GM12878 (cell line): ENCODE results near the gene CREG1. TPM values are rescaled to one million over a fixed set of nuclear protein-coding genes. Genes with fewer than 3 reads are reported as not detected.

Experiments
- ATAC-seq: fragments of 200-7000 bp; cut with Tn5 transposase; 3 replicates; pipeline ENCODE4 v1.9.1; 2020; ENCODE audit warnings: mild to moderate bottlenecking, moderate library complexity
- BruUV-seq: library from RNA; stranded (reverse); fragments of 400-500 nt; replicated peaks from 2 replicates; lab custom pipeline; 2021; lab: Mats Ljungman, UMichigan
- CTCF ChIA-PET: fragments of 300-600 bp; sonication (Branson Sonifier 250); formaldehyde crosslinking; extraction: SDS; loops from one replicate; lab custom pipeline; 2021; ENCODE audit warnings: inconsistent platforms; lab: Yijun Ruan, JAX
- POLR2A ChIA-PET: fragments of 350-600 bp; formaldehyde crosslinking; extraction: SDS; loops from one replicate; lab custom pipeline; 2021; ENCODE audit warnings: inconsistent platforms; lab: Charles Lee
- RAD21 ChIA-PET: fragments of 300-600 bp; sonication (Branson Sonifier 250); formaldehyde crosslinking; loops from one replicate; lab custom pipeline; 2023; ENCODE audit warnings: antibody characterized with exemption; ENCODE audit not compliant: unreplicated experiment; lab: Charles Lee
- SMC1A ChIA-PET: fragments of 300-600 bp; sonication (Branson Sonifier 250); formaldehyde crosslinking; loops from one replicate; lab custom pipeline; 2023; ENCODE audit not compliant: unreplicated experiment, uncharacterized antibody; lab: Charles Lee
- DNase-seq: peaks from one replicate; pipeline ENCODE4 v3.0.0-alpha.2; 2011; ENCODE audit warnings: low read depth, low spot score
- FAIRE-seq: peaks from 3 replicates; lab custom pipeline; 2011; peaks lifted over from hg19 to GRCh38; lab: Jason Lieb, UNC
- H2AFZ ChIP-seq: 2 replicates; pipeline ENCODE4 v1.6.0; 2011; ENCODE audit warnings: low read depth, low read length, control low read depth; ENCODE audit not compliant: control insufficient read depth
- H3K27ac ChIP-seq: 2 replicates; pipeline ENCODE4 v1.5.1; 2011; ENCODE audit warnings: control low read depth; ENCODE audit not compliant: control insufficient read depth, insufficient read depth
- H3K27me3 ChIP-seq, 2 experiments: replicated peaks in 1 of 2; 2 replicates each; pipeline versions ENCODE4 v1.6.0 to v1.6.1; 2011; ENCODE audit warnings: low read length in 1 of 2; ENCODE audit not compliant: control insufficient read depth in 2 of 2, insufficient read depth in 2 of 2
- H3K36me3 ChIP-seq, 2 experiments: 2 replicates each; pipeline ENCODE4 v1.5.1; 2011; ENCODE audit warnings: low read length in 1 of 2; ENCODE audit not compliant: control insufficient read depth in 2 of 2, insufficient read depth in 2 of 2
- H3K4me1 ChIP-seq: 2 replicates; pipeline ENCODE4 v1.6.1; 2011; ENCODE audit warnings: mild to moderate bottlenecking, low read length, moderate library complexity, mixed read lengths; ENCODE audit not compliant: control insufficient read depth, insufficient read depth
- H3K4me2 ChIP-seq: 2 replicates; pipeline ENCODE4 v1.6.0; 2011; ENCODE audit warnings: control low read depth; ENCODE audit not compliant: control insufficient read depth, insufficient read depth
- H3K4me3 ChIP-seq: fragments of 200-600 bp; sonication (generic); 2 replicates; pipeline ENCODE4 v1.5.1; 2016
- H3K79me2 ChIP-seq: 2 replicates; pipeline ENCODE4 v1.6.0; 2011; ENCODE audit warnings: low read length; ENCODE audit not compliant: control insufficient read depth, insufficient read depth
- H3K9ac ChIP-seq: 2 replicates; pipeline ENCODE4 v1.8.0; 2011; ENCODE audit warnings: low read length, control low read depth, mixed read lengths; ENCODE audit not compliant: control insufficient read depth, insufficient read depth
- H3K9me3 ChIP-seq: replicated peaks from 3 replicates; pipeline ENCODE4 v1.5.1; 2011; ENCODE audit warnings: mild to moderate bottlenecking, low read length; ENCODE audit not compliant: control insufficient read depth, insufficient read depth
- H4K20me1 ChIP-seq: 2 replicates; pipeline ENCODE4 v1.6.0; 2011; ENCODE audit not compliant: control insufficient read depth, insufficient read depth
- ATF7 ChIP-seq: fragments of 450-650 bp; IDR thresholded peaks from 2 replicates; pipeline ENCODE4 v1.6.1; 2016; ENCODE audit warnings: low read depth, mild to moderate bottlenecking
- SKIL ChIP-seq: fragments of 450-650 bp; IDR thresholded peaks from 2 replicates; pipeline ENCODE4 v1.6.1; 2017; ENCODE audit warnings: mild to moderate bottlenecking, low read depth, inconsistent platforms; ENCODE audit not compliant: poor library complexity, severe bottlenecking
- SPI1 ChIP-seq: IDR thresholded peaks from 2 replicates; pipeline ENCODE4 v1.6.1; 2011; ENCODE audit warnings: low read depth, mild to moderate bottlenecking, low read length, moderate library complexity, borderline replicate concordance; ENCODE audit not compliant: insufficient read depth
- WGBS: methylation state at CpG from one replicate; pipeline ENCODE4 v1.1.6; 2016; ENCODE audit warnings: low lambda C conversion rate; ENCODE audit not compliant: insufficient replicate concordance, insufficient coverage; ENCODE audit errors: missing lambda C conversion rate; 5-methylcytosine and 5-hydroxymethylcytosine counted together
- in situ Hi-C: fragments of 300-500 bp; cut with MboI; formaldehyde crosslinking; loops from 9 replicates; pipeline ENCODE4 v1.14.3; 2018; ENCODE audit warnings: mixed read lengths
- intact Hi-C: fragments of 100-400 bp; cut with micrococcal nuclease; formaldehyde crosslinking; loops from one replicate; pipeline ENCODE4 v1.14.2; 2022; ENCODE audit not compliant: unreplicated experiment
- polyA plus RNA-seq, 11 experiments: library from polyadenylated mRNA; depleted of rRNA in 4 of 11; unstranded in 6 of 11; stranded (reverse) in 5 of 11; fragments of >200 nt; fragmentation: Nextera tagmentation in 4 of 11; fragmentation: Illumina TruSeq in 1 of 11; extraction: Ambion mirVana in 4 of 11; extraction: Trizol in 1 of 11; gene quantifications; 1 replicate in 1 of 11; 2 replicates in 10 of 11; pipeline versions ENCODE4 v1.2.1 to v1.2.3, GENCODE V29; 2011 to 2016; ENCODE audit warnings: inconsistent platforms in 2 of 11, missing spikeins in 2 of 11, low read depth in 1 of 11
- total RNA-seq, 4 experiments: library from RNA; depleted of rRNA in 3 of 4; stranded (reverse); fragments of >200 nt in 3 of 4; fragmentation: Illumina TruSeq in 1 of 4; extraction: Trizol in 1 of 4; gene quantifications; 2 replicates each; pipeline versions ENCODE4 v1.2.1 to v1.2.3, GENCODE V29; 2013 to 2021

The CREG1 gene
- total and polyA plus RNA-seq, 10 of the 15 experiments (the other 5 are each of a cell fraction or from before 2014, with no cell fraction given), result 5.3 to 43.8 (median 22.1) TPM

- peak overlapping the region; percentile 72; the same call in 1 of the 2 replicates for H3K4me3 ChIP-seq
- BruUV-seq, result no TSS peak
- ChIA-PET POLR2A (interaction anchor here (0.8 to 2.2 kb wide), 4 partner anchors 11 to 283 kb away, joined by 3 to 10 read pairs (median 4); no protein-coding TSS in a partner anchor), SMC1A (interaction anchor here (0.6 to 6.7 kb wide), 10 partner anchors 9 to 332 kb away, joined by 3 to 83 read pairs (median 3); no protein-coding TSS in a partner anchor), RAD21 (interaction anchor here (1.0 to 6.9 kb wide), 5 partner anchors 12 to 114 kb away, joined by 3 to 70 read pairs (median 4); no protein-coding TSS in a partner anchor), CTCF (interaction anchor here (0.8 to 10.9 kb wide), 3 partner anchors 10 to 21 kb away, joined by 3 to 262 read pairs (median 55); no protein-coding TSS in a partner anchor)
- H3K4me1 ChIP-seq, result peaks cover 9% of the 10 kb centered on the region
- peaks cover 0 to 1% of the 10 kb centered on the region in 2 experiments; a peak in 2 of 4 replicates for H3K36me3 ChIP-seq
- in situ Hi-C loops (no loop called here), intact Hi-C loops (loop anchor here (10.0 kb wide), 1 partner anchor 83 kb away; the partner anchor contains the start of gene RCSD1)
- ATAC-seq (peak; percentile 39), FAIRE-seq (no peak), DNase-seq (no peak)
- peaks cover 25% of the 10 kb centered on the region for H3K79me2 ChIP-seq
- peak overlapping the region; percentile 34; the same call in 1 of the 2 replicates for H3K9ac ChIP-seq
- no peaks in the 10 kb centered on the region for H3K9me3 ChIP-seq
- no peak overlapping the region for H3K27ac ChIP-seq
- H4K20me1 ChIP-seq, result no peaks in the 10 kb centered on the region
- H3K27me3 ChIP-seq, result no peaks in the 10 kb centered on the region
- peak overlapping the region; percentile 77 for H3K4me2 ChIP-seq
- 100% methylated on average over 1 of the region's 1 CpG for WGBS
- H2AFZ ChIP-seq, result peak overlapping the region; percentile 47; the same call in 1 of the 2 replicates
- peak; percentile 17; the same call in 1 of the 2 replicates for TF ChIP-seq SPI1
- 0 out of 2 replicates have a peak, but pooled peaks have one; percentile 10 for TF ChIP-seq ATF7
- TF ChIP-seq SKIL, result no peak
Observed at GRCh38 chr1:167551362-167551761, 2.2 kb downstream of the CREG1 start.
